ENCODE results near the gene PRDX3.

GRCh38 chr10:119149157-119149556 is 29.5 kb downstream of the PRDX3 start:
- TF ChIP-seq CTCF (IDR thresholded peaks at IDR 0.05) = no peak
- TF ChIP-seq POLR2AphosphoS5 (IDR thresholded peaks at IDR 0.05) = no peak

All from sigmoid colon (tissue), 4 donors.